ENCODE measurements around the gene ARHGAP26. TPM values are rescaled to one million over a fixed set of nuclear protein-coding genes. Genes with fewer than 3 reads are reported as not detected.

Gene ARHGAP26
- total and polyA plus RNA-seq, 4 donors = 1.8 to 16.7 (median 4.1) TPM

DNA sequence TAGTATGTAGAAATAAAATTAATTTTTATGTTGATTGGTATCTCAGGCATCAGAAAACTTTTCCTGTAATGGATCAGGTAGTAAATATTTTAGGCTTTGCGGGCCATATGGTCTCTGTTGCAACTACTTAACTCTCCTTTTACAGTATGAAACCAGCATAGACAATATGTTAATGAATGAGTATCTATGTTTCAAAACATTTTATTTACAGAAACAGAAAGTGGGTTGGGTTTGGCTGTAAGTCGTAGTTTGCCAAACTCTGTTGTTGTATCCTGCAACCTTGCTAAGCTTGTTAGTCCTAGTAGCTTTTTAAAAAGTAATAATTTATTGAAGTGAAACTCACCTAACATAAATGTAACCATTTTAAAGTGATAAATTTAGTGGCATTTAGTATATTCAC is 501.3 kb downstream of the ARHGAP26 start:
- Histone ChIP-seq H3K9ac (ENCODE audit: low read depth in 1 of 2, low read length in 2 of 2) (no peak overlapping the region), H3K27me3 (ENCODE audit: control insufficient read depth in 4 of 4, insufficient read depth in 4 of 4, low read length in 3 of 4) (no peaks in the 10 kb centered on the region), H3K4me1 (ENCODE audit: control insufficient read depth in 4 of 4, insufficient read depth in 4 of 4, low read length in 3 of 4) (no peaks in the 10 kb centered on the region), H3K36me3 (ENCODE audit: control insufficient read depth in 4 of 4, insufficient read depth in 3 of 4, low read depth in 1 of 4, low read length in 3 of 4) (no peaks in the 10 kb centered on the region), H3K27ac (ENCODE audit: low read depth in 1 of 2, low read length in 2 of 2) (no peak overlapping the region), H3K9me3 (ENCODE audit: control insufficient read depth in 4 of 4, low read length in 3 of 4) (no peaks in the 10 kb centered on the region), H3K4me3 (ENCODE audit: low read depth in 1 of 3, low read length in 3 of 3) (no peak overlapping the region)
- 70% methylated on average over 2 of the region's 2 CpGs for WGBS
- TF ChIP-seq HNF4G (IDR thresholded peaks at IDR 0.05) = no peak
- no peak for TF ChIP-seq RAD21 (IDR thresholded peaks at IDR 0.05)
- TF ChIP-seq TAF1 (conservative IDR thresholded peaks at IDR 0.05) = no peak
- TF ChIP-seq, protein P1, sequence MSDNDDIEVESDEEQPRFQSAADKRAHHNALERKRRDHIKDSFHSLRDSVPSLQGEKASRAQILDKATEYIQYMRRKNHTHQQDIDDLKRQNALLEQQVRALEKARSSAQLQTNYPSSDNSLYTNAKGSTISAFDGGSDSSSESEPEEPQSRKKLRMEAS (IDR thresholded peaks at IDR 0.05) = no peak
- TF ChIP-seq SP1 (IDR thresholded peaks at IDR 0.05) = no peak
- TF ChIP-seq NR2F2 (IDR thresholded peaks at IDR 0.05) = no peak
- no peak for TF ChIP-seq HNF4A (conservative IDR thresholded peaks at IDR 0.05)
- DNase-seq (ENCODE audit: low spot score) = no peak

DNA sequence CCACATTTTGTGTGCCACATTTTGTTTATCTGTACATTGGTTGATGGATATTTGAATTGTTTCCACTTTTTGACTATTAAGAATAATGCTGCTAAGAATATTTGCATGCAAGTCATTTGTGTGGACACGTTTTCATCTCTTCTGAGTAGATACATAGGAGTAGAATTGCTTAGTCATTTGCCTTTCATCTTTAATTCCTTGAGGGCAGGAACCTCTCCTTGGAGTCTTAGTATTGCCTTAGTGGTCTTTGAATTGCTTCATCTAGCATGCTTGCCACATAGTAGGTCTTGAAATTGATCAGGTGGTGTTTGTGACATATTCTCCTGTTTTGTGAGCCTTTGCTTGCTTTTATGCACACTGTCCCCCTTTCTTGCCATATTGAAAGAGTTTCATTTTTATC is 504.8 kb downstream of the ARHGAP26 start:
- no peak overlapping the region for H3K4me3 ChIP-seq (ENCODE audit: low read depth in 1 of 3, low read length in 3 of 3)
- H3K9me3 ChIP-seq (ENCODE audit: control insufficient read depth in 4 of 4, low read length in 3 of 4) = no peaks in the 10 kb centered on the region
- H3K27ac ChIP-seq (ENCODE audit: low read depth in 1 of 2, low read length in 2 of 2) = no peak overlapping the region
- 90% methylated on average over 1 of the region's 1 CpG for WGBS
- H3K36me3 ChIP-seq (ENCODE audit: control insufficient read depth in 4 of 4, insufficient read depth in 3 of 4, low read depth in 1 of 4, low read length in 3 of 4) = peaks cover 0 to 3% (median 0%) of the 10 kb centered on the region in 4 donors
- no peak for TF ChIP-seq TAF1 (conservative IDR thresholded peaks at IDR 0.05)
- TF ChIP-seq, protein P1 (IDR thresholded peaks at IDR 0.05) = no peak
- no peak for TF ChIP-seq RXRA (IDR thresholded peaks at IDR 0.05)
- TF ChIP-seq FOXA2 (IDR thresholded peaks at IDR 0.05) = no peak
- no peak for TF ChIP-seq YY1 (IDR thresholded peaks at IDR 0.05)
- no peak for TF ChIP-seq RAD21 (IDR thresholded peaks at IDR 0.05)
- TF ChIP-seq EGR1 (IDR thresholded peaks at IDR 0.05; ENCODE audit: low read depth in 2 of 2) = no peak
- no peak for TF ChIP-seq HNF4G (IDR thresholded peaks at IDR 0.05)
- TF ChIP-seq, protein P2, sequence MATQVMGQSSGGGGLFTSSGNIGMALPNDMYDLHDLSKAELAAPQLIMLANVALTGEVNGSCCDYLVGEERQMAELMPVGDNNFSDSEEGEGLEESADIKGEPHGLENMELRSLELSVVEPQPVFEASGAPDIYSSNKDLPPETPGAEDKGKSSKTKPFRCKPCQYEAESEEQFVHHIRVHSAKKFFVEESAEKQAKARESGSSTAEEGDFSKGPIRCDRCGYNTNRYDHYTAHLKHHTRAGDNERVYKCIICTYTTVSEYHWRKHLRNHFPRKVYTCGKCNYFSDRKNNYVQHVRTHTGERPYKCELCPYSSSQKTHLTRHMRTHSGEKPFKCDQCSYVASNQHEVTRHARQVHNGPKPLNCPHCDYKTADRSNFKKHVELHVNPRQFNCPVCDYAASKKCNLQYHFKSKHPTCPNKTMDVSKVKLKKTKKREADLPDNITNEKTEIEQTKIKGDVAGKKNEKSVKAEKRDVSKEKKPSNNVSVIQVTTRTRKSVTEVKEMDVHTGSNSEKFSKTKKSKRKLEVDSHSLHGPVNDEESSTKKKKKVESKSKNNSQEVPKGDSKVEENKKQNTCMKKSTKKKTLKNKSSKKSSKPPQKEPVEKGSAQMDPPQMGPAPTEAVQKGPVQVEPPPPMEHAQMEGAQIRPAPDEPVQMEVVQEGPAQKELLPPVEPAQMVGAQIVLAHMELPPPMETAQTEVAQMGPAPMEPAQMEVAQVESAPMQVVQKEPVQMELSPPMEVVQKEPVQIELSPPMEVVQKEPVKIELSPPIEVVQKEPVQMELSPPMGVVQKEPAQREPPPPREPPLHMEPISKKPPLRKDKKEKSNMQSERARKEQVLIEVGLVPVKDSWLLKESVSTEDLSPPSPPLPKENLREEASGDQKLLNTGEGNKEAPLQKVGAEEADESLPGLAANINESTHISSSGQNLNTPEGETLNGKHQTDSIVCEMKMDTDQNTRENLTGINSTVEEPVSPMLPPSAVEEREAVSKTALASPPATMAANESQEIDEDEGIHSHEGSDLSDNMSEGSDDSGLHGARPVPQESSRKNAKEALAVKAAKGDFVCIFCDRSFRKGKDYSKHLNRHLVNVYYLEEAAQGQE (IDR thresholded peaks at IDR 0.05) = no peak
- TF ChIP-seq SP1 (IDR thresholded peaks at IDR 0.05) = no peak
- TF ChIP-seq, protein P3, sequence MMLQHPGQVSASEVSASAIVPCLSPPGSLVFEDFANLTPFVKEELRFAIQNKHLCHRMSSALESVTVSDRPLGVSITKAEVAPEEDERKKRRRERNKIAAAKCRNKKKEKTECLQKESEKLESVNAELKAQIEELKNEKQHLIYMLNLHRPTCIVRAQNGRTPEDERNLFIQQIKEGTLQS (IDR thresholded peaks at IDR 0.05) = no peak
- TF ChIP-seq, protein P4, sequence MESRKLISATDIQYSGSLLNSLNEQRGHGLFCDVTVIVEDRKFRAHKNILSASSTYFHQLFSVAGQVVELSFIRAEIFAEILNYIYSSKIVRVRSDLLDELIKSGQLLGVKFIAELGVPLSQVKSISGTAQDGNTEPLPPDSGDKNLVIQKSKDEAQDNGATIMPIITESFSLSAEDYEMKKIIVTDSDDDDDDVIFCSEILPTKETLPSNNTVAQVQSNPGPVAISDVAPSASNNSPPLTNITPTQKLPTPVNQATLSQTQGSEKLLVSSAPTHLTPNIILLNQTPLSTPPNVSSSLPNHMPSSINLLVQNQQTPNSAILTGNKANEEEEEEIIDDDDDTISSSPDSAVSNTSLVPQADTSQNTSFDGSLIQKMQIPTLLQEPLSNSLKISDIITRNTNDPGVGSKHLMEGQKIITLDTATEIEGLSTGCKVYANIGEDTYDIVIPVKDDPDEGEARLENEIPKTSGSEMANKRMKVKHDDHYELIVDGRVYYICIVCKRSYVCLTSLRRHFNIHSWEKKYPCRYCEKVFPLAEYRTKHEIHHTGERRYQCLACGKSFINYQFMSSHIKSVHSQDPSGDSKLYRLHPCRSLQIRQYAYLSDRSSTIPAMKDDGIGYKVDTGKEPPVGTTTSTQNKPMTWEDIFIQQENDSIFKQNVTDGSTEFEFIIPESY (IDR thresholded peaks at IDR 0.05) = no peak
- TF ChIP-seq, protein P5, sequence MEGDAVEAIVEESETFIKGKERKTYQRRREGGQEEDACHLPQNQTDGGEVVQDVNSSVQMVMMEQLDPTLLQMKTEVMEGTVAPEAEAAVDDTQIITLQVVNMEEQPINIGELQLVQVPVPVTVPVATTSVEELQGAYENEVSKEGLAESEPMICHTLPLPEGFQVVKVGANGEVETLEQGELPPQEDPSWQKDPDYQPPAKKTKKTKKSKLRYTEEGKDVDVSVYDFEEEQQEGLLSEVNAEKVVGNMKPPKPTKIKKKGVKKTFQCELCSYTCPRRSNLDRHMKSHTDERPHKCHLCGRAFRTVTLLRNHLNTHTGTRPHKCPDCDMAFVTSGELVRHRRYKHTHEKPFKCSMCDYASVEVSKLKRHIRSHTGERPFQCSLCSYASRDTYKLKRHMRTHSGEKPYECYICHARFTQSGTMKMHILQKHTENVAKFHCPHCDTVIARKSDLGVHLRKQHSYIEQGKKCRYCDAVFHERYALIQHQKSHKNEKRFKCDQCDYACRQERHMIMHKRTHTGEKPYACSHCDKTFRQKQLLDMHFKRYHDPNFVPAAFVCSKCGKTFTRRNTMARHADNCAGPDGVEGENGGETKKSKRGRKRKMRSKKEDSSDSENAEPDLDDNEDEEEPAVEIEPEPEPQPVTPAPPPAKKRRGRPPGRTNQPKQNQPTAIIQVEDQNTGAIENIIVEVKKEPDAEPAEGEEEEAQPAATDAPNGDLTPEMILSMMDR (IDR thresholded peaks at IDR 0.05; ENCODE audit: low read depth, low read length, missing input control) = no peak
- TF ChIP-seq HNF4A (conservative IDR thresholded peaks at IDR 0.05) = no peak
- no peak for TF ChIP-seq FOXA1 (IDR thresholded peaks at IDR 0.05)
- no peak for TF ChIP-seq GABPA (IDR thresholded peaks at IDR 0.05 in 1 of 2, conservative IDR thresholded peaks at IDR 0.05 in 1 of 2)
- no peak for TF ChIP-seq JUND (IDR thresholded peaks at IDR 0.05)
- TF ChIP-seq NR2F2 (IDR thresholded peaks at IDR 0.05) = no peak
- DNase-seq (ENCODE audit: low spot score) = no peak
- peaks cover 0 to 25% (median 9%) of the 10 kb centered on the region in 4 donors for H3K4me1 ChIP-seq (ENCODE audit: control insufficient read depth in 4 of 4, insufficient read depth in 4 of 4, low read length in 3 of 4)
- no peak overlapping the region for H3K9ac ChIP-seq (ENCODE audit: low read depth in 1 of 2, low read length in 2 of 2)
- no peaks in the 10 kb centered on the region for H3K27me3 ChIP-seq (ENCODE audit: control insufficient read depth in 4 of 4, insufficient read depth in 4 of 4, low read length in 3 of 4)

Measured in liver (tissue), 9 donors.